Measurements from ENCODE around the gene ERCC5.

DNA sequence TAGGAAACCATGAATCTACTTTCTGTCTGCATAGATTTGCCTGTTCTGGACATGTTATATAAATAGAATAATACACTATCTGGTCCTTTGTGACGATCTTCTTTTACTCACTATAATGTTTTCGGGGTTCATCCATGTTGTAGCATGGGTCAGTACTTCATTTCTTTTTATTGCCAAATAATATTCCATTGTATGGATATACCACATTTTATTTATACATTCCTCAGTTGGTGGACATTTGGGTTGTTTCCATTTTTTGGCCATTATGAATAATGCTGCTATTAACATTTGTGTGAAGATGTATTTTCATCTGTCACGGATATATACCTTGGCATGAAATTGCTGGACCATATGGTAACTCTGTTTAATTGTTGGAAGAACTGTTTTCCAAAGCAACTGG, 40.2 kb upstream of the ERCC5 start:
- no peak for TF ChIP-seq CTCF (optimal IDR thresholded peaks at IDR 0.05 in 1 of 3, IDR thresholded peaks at IDR 0.05 in 1 of 3, conservative IDR thresholded peaks at IDR 0.05 in 1 of 3; ENCODE audit: extremely low read depth in 1 of 3, insufficient read depth in 2 of 3, low read length in 3 of 3)
- no peak for TF ChIP-seq EZH2 (IDR thresholded peaks at IDR 0.05; ENCODE audit: low read length)

Data from keratinocyte (primary cell).